BJ (cell line): ENCODE results near the gene CDK5. TPM values are rescaled to one million over a fixed set of nuclear protein-coding genes. Genes with fewer than 3 reads are reported as not detected.

Source experiments
- CTCF ChIA-PET: fragments of 350-600 bp; formaldehyde crosslinking; extraction: SDS; loops from one replicate; lab custom pipeline; 2021; ENCODE audit warnings: antibody characterized with exemption, inconsistent platforms; lab: Yijun Ruan, JAX
- POLR2A ChIA-PET: fragments of 300-600 bp; sonication (Branson Sonifier 250); formaldehyde crosslinking; extraction: SDS; loops from one replicate; lab custom pipeline; 2021; ENCODE audit warnings: antibody characterized with exemption; lab: Charles Lee
- DNase-seq: peaks from one replicate; pipeline ENCODE4 v3.0.0-alpha.2; 2011; ENCODE audit warnings: low read depth
- H3K27me3 ChIP-seq: 2 replicates; pipeline ENCODE4 v1.6.0; 2011; ENCODE audit warnings: low read length; ENCODE audit not compliant: control insufficient read depth, insufficient read depth
- H3K36me3 ChIP-seq: 2 replicates; pipeline ENCODE4 v1.5.1; 2011; ENCODE audit warnings: low read length; ENCODE audit not compliant: control insufficient read depth, insufficient read depth
- H3K4me3 ChIP-seq: 2 replicates; pipeline ENCODE4 v1.5.1; 2011; ENCODE audit warnings: low read depth, mild to moderate bottlenecking, control low read depth, low read length
- CTCF ChIP-seq: IDR thresholded peaks from 2 replicates; pipeline ENCODE4 v1.5.1; 2011; ENCODE audit warnings: low read depth, mild to moderate bottlenecking, control low read depth, inconsistent platforms, low read length, moderate library complexity; ENCODE audit not compliant: insufficient read depth
- polyA plus RNA-seq: library from polyadenylated mRNA; depleted of rRNA; stranded (reverse); fragments of >200 nt; gene quantifications from 2 replicates; pipeline ENCODE4 v1.2.3, GENCODE V29; 2011

The CDK5 gene
- polyA plus RNA-seq, 1 experiment, result 33.2 TPM

- CTCF ChIA-PET, result interaction anchor here (1.0 to 7.0 kb wide), 10 partner anchors 11 to 116 kb away, joined by 3 to 91 read pairs (median 6); partner anchors contain the start of genes ATG9B and NOS3
- Histone ChIP-seq H3K27me3 (peaks cover 2% of the 10 kb centered on the region), H3K36me3 (no peaks in the 10 kb centered on the region), H3K4me3 (no peak overlapping the region)
- POLR2A ChIA-PET, result no interaction called here
- peak; percentile 71 for TF ChIP-seq CTCF
- no peak for DNase-seq
Observed at GRCh38 chr7:151008511-151009323, 49.0 kb downstream of the CDK5 start.

- H3K36me3 ChIP-seq, result no peaks in the 10 kb centered on the region
- CTCF ChIA-PET, result interaction anchor here (1.0 to 7.0 kb wide), 7 partner anchors 12 to 102 kb away, joined by 3 to 91 read pairs (median 7); partner anchors contain the start of gene ATG9B
- DNase-seq, result no peak
- H3K4me3 ChIP-seq, result no peak overlapping the region
- H3K27me3 ChIP-seq, result peaks cover 2% of the 10 kb centered on the region
- POLR2A ChIA-PET, result no interaction called here
- TF ChIP-seq CTCF, result no peak
Observed at GRCh38 chr7:151008143-151008510, 49.6 kb downstream of the CDK5 start.

- ChIA-PET POLR2A (no interaction called here), CTCF (interaction anchor here (1.0 to 7.0 kb wide), 6 partner anchors 12 to 102 kb away, joined by 3 to 91 read pairs (median 7); no protein-coding TSS in a partner anchor)
- Histone ChIP-seq H3K36me3 (no peaks in the 10 kb centered on the region), H3K27me3 (peaks cover 2% of the 10 kb centered on the region), H3K4me3 (no peak overlapping the region)
- no peak for DNase-seq
- no peak for TF ChIP-seq CTCF
Observed at GRCh38 chr7:151007469-151007898, 50.2 kb downstream of the CDK5 start.

- DNase-seq, result no peak
- POLR2A ChIA-PET, result no interaction called here
Observed at GRCh38 chr7:151006590-151007300, 51.0 kb downstream of the CDK5 start.

More at GRCh38 chr7:151006590-151007300, 51.0 kb downstream of the CDK5 start:
- Histone ChIP-seq H3K27me3 (peaks cover 2% of the 10 kb centered on the region; the same call in 1 of the 2 replicates), H3K4me3 (no peak overlapping the region), H3K36me3 (no peaks in the 10 kb centered on the region)
- CTCF ChIA-PET, result interaction anchor here (1.4 to 7.0 kb wide), 4 partner anchors 12 to 21 kb away, joined by 4 to 58 read pairs (median 6); no protein-coding TSS in a partner anchor
- TF ChIP-seq CTCF, result no peak
